GM10266 (cell line): ENCODE measurements around the gene NUP153.

Experiments
- DNase-seq: peaks from one replicate; pipeline ENCODE4 v3.0.0; 2012; ENCODE audit errors: extremely low spot score
- TF ChIP-seq, protein P1 (sequence below): IDR thresholded peaks from 2 replicates; pipeline ENCODE4 v1.5.1; 2012; ENCODE audit warnings: mild to moderate bottlenecking, low read depth; ENCODE audit not compliant: control insufficient read depth, insufficient read depth; ENCODE audit errors: missing control alignments

The NUP153 gene

GRCh38 chr6:17612048-17612447 lies 94.7 kb downstream of the NUP153 start:
- TF ChIP-seq, protein P1, sequence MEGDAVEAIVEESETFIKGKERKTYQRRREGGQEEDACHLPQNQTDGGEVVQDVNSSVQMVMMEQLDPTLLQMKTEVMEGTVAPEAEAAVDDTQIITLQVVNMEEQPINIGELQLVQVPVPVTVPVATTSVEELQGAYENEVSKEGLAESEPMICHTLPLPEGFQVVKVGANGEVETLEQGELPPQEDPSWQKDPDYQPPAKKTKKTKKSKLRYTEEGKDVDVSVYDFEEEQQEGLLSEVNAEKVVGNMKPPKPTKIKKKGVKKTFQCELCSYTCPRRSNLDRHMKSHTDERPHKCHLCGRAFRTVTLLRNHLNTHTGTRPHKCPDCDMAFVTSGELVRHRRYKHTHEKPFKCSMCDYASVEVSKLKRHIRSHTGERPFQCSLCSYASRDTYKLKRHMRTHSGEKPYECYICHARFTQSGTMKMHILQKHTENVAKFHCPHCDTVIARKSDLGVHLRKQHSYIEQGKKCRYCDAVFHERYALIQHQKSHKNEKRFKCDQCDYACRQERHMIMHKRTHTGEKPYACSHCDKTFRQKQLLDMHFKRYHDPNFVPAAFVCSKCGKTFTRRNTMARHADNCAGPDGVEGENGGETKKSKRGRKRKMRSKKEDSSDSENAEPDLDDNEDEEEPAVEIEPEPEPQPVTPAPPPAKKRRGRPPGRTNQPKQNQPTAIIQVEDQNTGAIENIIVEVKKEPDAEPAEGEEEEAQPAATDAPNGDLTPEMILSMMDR = no peak
- no peak for DNase-seq

- DNase-seq = no peak
- TF ChIP-seq, protein P1 = no peak
These were observed 95.9 kb downstream of the NUP153 start for GRCh38 chr6:17610835-17611234.

GRCh38 chr6:17606606-17607005 lies 100.1 kb downstream of the NUP153 start:
- no peak for DNase-seq
- TF ChIP-seq, protein P1 = no peak

DNA sequence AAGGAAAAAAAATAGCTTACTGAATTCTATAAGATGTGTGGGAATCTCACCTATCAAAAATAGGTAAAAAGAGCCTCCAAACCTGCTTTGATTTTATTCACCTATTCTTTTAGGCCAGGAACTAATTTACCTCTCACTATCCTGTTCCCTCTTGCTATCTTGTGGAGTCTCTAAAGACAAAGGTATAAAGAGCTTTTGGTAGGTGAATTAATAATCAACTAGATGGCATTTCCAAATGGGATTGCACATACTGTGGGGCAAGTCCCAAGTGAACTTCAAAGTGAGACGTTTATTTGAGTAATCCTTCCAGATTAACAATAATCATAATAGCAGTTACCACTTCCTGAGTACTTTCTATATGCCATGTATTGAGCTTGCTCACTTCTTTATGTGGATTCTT lies 103.8 kb downstream of the NUP153 start:
- TF ChIP-seq, protein P1 = no peak
- no peak for DNase-seq

DNA sequence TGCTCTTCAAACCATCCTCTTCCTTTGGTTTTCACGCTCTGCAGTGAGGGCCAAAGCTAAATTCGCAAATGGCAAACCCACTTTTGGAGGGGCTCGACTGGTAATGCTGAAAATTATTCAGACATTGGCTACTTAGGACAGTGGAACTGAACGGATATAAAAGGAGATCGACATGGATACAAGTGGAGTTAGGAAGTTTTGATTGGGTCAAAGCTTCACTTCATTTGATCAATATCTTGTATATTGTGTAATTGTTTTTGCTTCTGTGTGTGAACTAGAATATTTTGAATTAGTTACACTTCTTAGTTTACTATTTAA lies 105.4 kb downstream of the NUP153 start:
- TF ChIP-seq, protein P1 = no peak
- DNase-seq = no peak

DNA sequence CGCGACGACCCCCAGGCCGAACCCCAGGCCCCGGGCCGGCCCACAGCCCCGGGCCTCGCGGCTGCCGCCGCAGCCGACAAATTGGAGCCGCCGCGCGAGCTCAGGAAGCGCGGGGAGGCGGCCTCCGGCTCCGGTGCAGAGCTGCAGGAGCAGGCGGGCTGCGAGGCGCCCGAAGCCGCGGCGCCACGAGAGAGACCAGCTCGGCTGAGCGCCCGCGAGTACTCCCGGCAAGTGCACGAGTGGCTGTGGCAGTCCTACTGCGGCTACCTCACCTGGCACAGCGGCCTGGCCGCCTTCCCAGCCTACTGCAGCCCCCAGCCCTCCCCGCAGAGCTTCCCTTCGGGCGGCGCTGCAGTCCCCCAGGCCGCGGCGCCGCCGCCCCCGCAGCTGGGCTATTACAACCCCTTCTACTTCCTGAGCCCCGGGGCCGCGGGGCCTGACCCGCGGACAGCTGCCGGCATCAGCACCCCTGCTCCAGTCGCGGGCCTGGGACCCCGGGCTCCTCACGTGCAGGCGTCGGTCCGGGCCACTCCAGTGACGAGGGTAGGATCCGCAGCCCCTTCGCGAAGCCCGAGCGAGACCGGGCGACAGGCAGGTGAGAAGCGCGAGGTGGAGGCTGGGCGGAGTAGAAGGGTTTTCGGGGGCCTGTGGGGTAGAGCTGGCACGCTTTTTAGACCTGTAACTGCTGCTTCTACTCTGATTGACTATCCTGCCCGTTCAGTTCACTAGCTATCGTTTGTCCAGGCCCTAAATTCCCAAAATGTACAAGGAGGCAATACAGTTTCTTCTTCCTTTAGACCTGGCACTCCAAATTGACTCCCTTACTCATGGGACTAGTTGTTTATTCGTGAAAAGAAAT lies 106.0 kb downstream of the NUP153 start:
- TF ChIP-seq, protein P1 = peak; percentile 48
- DNase-seq = peak; percentile 47

- TF ChIP-seq, protein P1 = peak; percentile 19
- DNase-seq = peak; percentile 94
These were observed 106.7 kb downstream of the NUP153 start, which contains the start of gene FAM8A1 for GRCh38 chr6:17599877-17600526. FAM8A1 (plus strand) TSS chr6:17600302; CDS start chr6:17600410, 108 bp downstream.
